Measurements from ENCODE around the gene LSM11.

- TF ChIP-seq CTCF (conservative IDR thresholded peaks at IDR 0.05; ENCODE audit: low read length) = no peak
- no peak for TF ChIP-seq EZH2phosphoT487 (IDR thresholded peaks at IDR 0.05; ENCODE audit: borderline replicate concordance)
Observed at GRCh38 chr5:157766442-157766841, 22.9 kb downstream of the LSM11 start.

All from Loucy (cell line).